OCI-LY7 (cell line): ENCODE results near the gene CASKIN1. TPM values are rescaled to one million over a fixed set of nuclear protein-coding genes. Genes with fewer than 3 reads are reported as not detected.

ENCODE experiments used
- BruUV-seq: library from RNA; stranded (reverse); fragments of 400-500 nt; replicated peaks from 2 replicates; lab custom pipeline; 2021; lab: Mats Ljungman, UMichigan
- CTCF ChIA-PET: fragments of 300-600 bp; sonication (Branson Sonifier 250); formaldehyde crosslinking; loops from one replicate; lab custom pipeline; 2022; ENCODE audit warnings: antibody characterized with exemption; ENCODE audit not compliant: unreplicated experiment; lab: Charles Lee
- POLR2A ChIA-PET: fragments of 300-600 bp; sonication (Branson Sonifier 250); formaldehyde crosslinking; loops from one replicate; lab custom pipeline; 2022; ENCODE audit warnings: antibody characterized with exemption; lab: Charles Lee
- DNase-seq: peaks from one replicate; pipeline ENCODE4 v3.0.0-alpha.2; 2015; ENCODE audit warnings: low spot score
- H2AFZ ChIP-seq: fragments of 200-600 bp; sonication (generic), shearing (Covaris generic); 2 replicates; pipeline ENCODE4 v1.6.1; 2014; ENCODE audit warnings: mild to moderate bottlenecking, antibody characterized with exemption, low read length, moderate library complexity
- H3K27ac ChIP-seq: fragments of 200-600 bp; sonication (generic); 2 replicates; pipeline ENCODE4 v1.5.1; 2014; ENCODE audit warnings: mixed run types, low read depth, mild to moderate bottlenecking, moderate library complexity, low read length, inconsistent platforms; ENCODE audit not compliant: poor library complexity, severe bottlenecking
- H3K36me3 ChIP-seq: fragments of 200-600 bp; sonication (generic); 2 replicates; pipeline ENCODE4 v1.6.1; 2014; ENCODE audit warnings: mild to moderate bottlenecking, antibody characterized with exemption, low read length, moderate library complexity, mixed read lengths; ENCODE audit not compliant: insufficient read depth
- H3K4me1 ChIP-seq: fragments of 200-600 bp; sonication (generic); 2 replicates; pipeline ENCODE4 v1.5.1; 2014; ENCODE audit warnings: mild to moderate bottlenecking, low read length; ENCODE audit not compliant: insufficient read depth, poor library complexity, severe bottlenecking
- H3K4me2 ChIP-seq: fragments of 200-600 bp; sonication (generic); 2 replicates; pipeline ENCODE4 v1.6.1; 2014; ENCODE audit warnings: mild to moderate bottlenecking, low read length
- H3K4me3 ChIP-seq: fragments of 200-600 bp; sonication (generic); 2 replicates; pipeline ENCODE4 v1.5.1; 2014; ENCODE audit warnings: mild to moderate bottlenecking, low read depth, low read length; ENCODE audit not compliant: poor library complexity, severe bottlenecking
- H3K79me2 ChIP-seq: fragments of 200-600 bp; sonication (generic); 2 replicates; pipeline ENCODE4 v1.6.1; 2016; ENCODE audit warnings: low read depth, mild to moderate bottlenecking, low read length, moderate library complexity, mixed read lengths; ENCODE audit not compliant: insufficient read depth
- H3K9me2 ChIP-seq: fragments of 200-600 bp; sonication (generic); 2 replicates; pipeline ENCODE4 v1.6.1; 2016; ENCODE audit warnings: mild to moderate bottlenecking, low read length, mixed read lengths; ENCODE audit not compliant: insufficient read depth
- H3K9me3 ChIP-seq: fragments of 200-600 bp; sonication (generic); 2 replicates; pipeline ENCODE4 v1.6.1; 2014; ENCODE audit warnings: mild to moderate bottlenecking, mixed run types, low read length, mixed read lengths
- H4K20me1 ChIP-seq: fragments of 200-600 bp; sonication (generic); 2 replicates; pipeline ENCODE4 v1.6.1; 2014; ENCODE audit warnings: mild to moderate bottlenecking, antibody characterized with exemption, low read length, moderate library complexity, mixed read lengths; ENCODE audit not compliant: insufficient read depth
- CTCF ChIP-seq: fragments of 200-600 bp; sonication (generic); conservative IDR thresholded peaks from 2 replicates; pipeline ENCODE4 v1.5.1; 2014; ENCODE audit warnings: mild to moderate bottlenecking, antibody characterized with exemption, low read length, moderate library complexity, mixed read lengths
- EZH2phosphoT487 ChIP-seq: fragments of 200-600 bp; sonication (generic); IDR thresholded peaks from 2 replicates; pipeline ENCODE4 v1.6.1; 2018; ENCODE audit warnings: low read depth, borderline replicate concordance, mild to moderate bottlenecking, mixed run types, antibody characterized with exemption, low read length, moderate library complexity, mixed read lengths
- intact Hi-C: fragments of 100-400 bp; cut with micrococcal nuclease; formaldehyde crosslinking; loops from one replicate; pipeline ENCODE4 v1.10.0; 2022; ENCODE audit not compliant: unreplicated experiment
- total RNA-seq, 2 experiments: library from RNA; depleted of rRNA in 1 of 2; stranded (reverse); fragments of >200 nt in 1 of 2; shearing (Covaris generic) in 1 of 2; gene quantifications; 2 replicates each; pipeline ENCODE4 v1.2.3, GENCODE V29; 2014 to 2022

Gene CASKIN1
- total RNA-seq, 2 experiments from 2014 or later: 0.06 to 0.09 TPM

- H3K27ac ChIP-seq: peak overlapping the region; percentile 41
- intact Hi-C loops: no loop called here
- CTCF ChIA-PET: interaction anchor here (0.5 to 0.6 kb wide), 2 partner anchors 11 to 1803 kb away, joined by 3 read pairs; no protein-coding TSS in a partner anchor
- peaks cover 26% of the 10 kb centered on the region; the same call in 1 of the 2 replicates for H3K79me2 ChIP-seq
- BruUV-seq: no TSS peak
- POLR2A ChIA-PET: interaction anchor here (0.6 to 1.4 kb wide), 4 partner anchors 8 to 198 kb away, joined by 3 to 10 read pairs (median 4); partner anchors contain the start of gene TRAF7
- H3K9me2 ChIP-seq: no peaks in the 10 kb centered on the region
- peaks cover 13% of the 10 kb centered on the region; the same call in 1 of the 2 replicates for H4K20me1 ChIP-seq
- DNase-seq: peak; percentile 38
- no peaks in the 10 kb centered on the region for H3K9me3 ChIP-seq
- H3K4me3 ChIP-seq: peak overlapping the region; percentile 98
- no peak overlapping the region for H2AFZ ChIP-seq
- TF ChIP-seq CTCF (no peak), EZH2phosphoT487 (no peak)
- H3K4me2 ChIP-seq: peak overlapping the region; percentile 78
- H3K4me1 ChIP-seq: peaks cover 26% of the 10 kb centered on the region
- H3K36me3 ChIP-seq: peaks cover 25% of the 10 kb centered on the region; the same call in 1 of the 2 replicates
Observed at GRCh38 chr16:2213817-2214718, 17.7 kb upstream of the CASKIN1 start.

- ChIA-PET POLR2A (interaction anchor here (0.6 kb wide), 1 partner anchor 51 kb away, joined by 3 read pairs; no protein-coding TSS in a partner anchor), CTCF (no interaction called here)
- Histone ChIP-seq H3K36me3 (peaks cover 40% of the 10 kb centered on the region), H3K4me3 (peak overlapping the region; percentile 98), H3K27ac (peak overlapping the region; percentile 2), H3K4me1 (peaks cover 26% of the 10 kb centered on the region), H3K79me2 (peaks cover 26% of the 10 kb centered on the region; the same call in 1 of the 2 replicates), H3K9me2 (no peaks in the 10 kb centered on the region), H4K20me1 (peaks cover 13% of the 10 kb centered on the region; the same call in 1 of the 2 replicates), H3K9me3 (no peaks in the 10 kb centered on the region), H2AFZ (no peak overlapping the region), H3K4me2 (peak overlapping the region; percentile 78)
- intact Hi-C loops: no loop called here
- no TSS peak for BruUV-seq
- no peak for TF ChIP-seq EZH2phosphoT487
- TF ChIP-seq CTCF: no peak
- DNase-seq: no peak
Observed at GRCh38 chr16:2212362-2213324, 16.2 kb upstream of the CASKIN1 start.
